DOHH2 (cell line): ENCODE results near the gene MAP4K2.

Experiments used
- H3F3A ChIP-seq: fragments of 200-600 bp; sonication (generic), shearing (Covaris generic); 2 replicates; pipeline ENCODE4 v1.6.0; 2016; ENCODE audit warnings: antibody characterized with exemption, mild to moderate bottlenecking; ENCODE audit not compliant: control insufficient read depth, insufficient read depth
- H3K27ac ChIP-seq: fragments of 200-600 bp; sonication (generic); 2 replicates; pipeline ENCODE4 v1.5.1; 2014; ENCODE audit warnings: low read depth, mild to moderate bottlenecking, low read length, moderate library complexity
- H3K27me3 ChIP-seq: fragments of 200-600 bp; sonication (generic); 2 replicates; pipeline ENCODE4 v1.6.1; 2014; ENCODE audit warnings: mild to moderate bottlenecking, low read length, mixed read lengths; ENCODE audit not compliant: control insufficient read depth
- H3K36me3 ChIP-seq: fragments of 200-600 bp; sonication (generic); 2 replicates; pipeline ENCODE4 v1.6.1; 2014; ENCODE audit warnings: mild to moderate bottlenecking, low read length, moderate library complexity, mixed read lengths; ENCODE audit not compliant: control insufficient read depth
- H3K4me1 ChIP-seq: fragments of 200-600 bp; sonication (generic); 2 replicates; pipeline ENCODE4 v1.6.1; 2014; ENCODE audit warnings: mild to moderate bottlenecking, low read length, mixed read lengths; ENCODE audit not compliant: control insufficient read depth
- H3K4me2 ChIP-seq: fragments of 200-600 bp; sonication (generic); 2 replicates; pipeline ENCODE4 v1.6.0; 2014; ENCODE audit warnings: mild to moderate bottlenecking, low read length, moderate library complexity
- H3K4me3 ChIP-seq: fragments of 200-600 bp; sonication (generic); 2 replicates; pipeline ENCODE4 v1.5.1; 2014; ENCODE audit warnings: mild to moderate bottlenecking, low read length, mixed read lengths
- H3K79me2 ChIP-seq: fragments of 200-600 bp; sonication (generic); 2 replicates; pipeline ENCODE4 v1.6.1; 2014; ENCODE audit warnings: mild to moderate bottlenecking, low read length, mixed read lengths; ENCODE audit not compliant: control insufficient read depth
- H3K9me2 ChIP-seq: fragments of 200-600 bp; sonication (generic); replicated peaks from 2 replicates; pipeline ENCODE4 v1.6.1; 2014; ENCODE audit warnings: mild to moderate bottlenecking, low read length, mixed read lengths; ENCODE audit not compliant: control insufficient read depth
- H3K9me3 ChIP-seq: fragments of 200-600 bp; sonication (generic); 2 replicates; pipeline ENCODE4 v1.6.1; 2014; ENCODE audit warnings: antibody characterized with exemption, low read length, mixed read lengths; ENCODE audit not compliant: control insufficient read depth, insufficient read depth
- H4K20me1 ChIP-seq: fragments of 200-600 bp; sonication (generic); 2 replicates; pipeline ENCODE4 v1.6.0; 2014; ENCODE audit warnings: low read depth, mild to moderate bottlenecking, antibody characterized with exemption, low read length, moderate library complexity; ENCODE audit not compliant: control insufficient read depth, insufficient read depth
- EZH2phosphoT487 ChIP-seq: fragments of 200-600 bp; sonication (generic); IDR thresholded peaks from 2 replicates; pipeline ENCODE4 v1.6.1; 2017; ENCODE audit warnings: borderline replicate concordance, mild to moderate bottlenecking, antibody characterized with exemption, low read length, moderate library complexity, mixed read lengths
- TF ChIP-seq, protein P1 (sequence below): fragments of 200-600 bp; sonication (generic); IDR thresholded peaks from one replicate; pipeline ENCODE4 v1.5.1; 2014; ENCODE audit warnings: antibody characterized with exemption, mild to moderate bottlenecking, low read depth, low read length; ENCODE audit not compliant: poor library complexity, severe bottlenecking

Gene MAP4K2

DNA sequence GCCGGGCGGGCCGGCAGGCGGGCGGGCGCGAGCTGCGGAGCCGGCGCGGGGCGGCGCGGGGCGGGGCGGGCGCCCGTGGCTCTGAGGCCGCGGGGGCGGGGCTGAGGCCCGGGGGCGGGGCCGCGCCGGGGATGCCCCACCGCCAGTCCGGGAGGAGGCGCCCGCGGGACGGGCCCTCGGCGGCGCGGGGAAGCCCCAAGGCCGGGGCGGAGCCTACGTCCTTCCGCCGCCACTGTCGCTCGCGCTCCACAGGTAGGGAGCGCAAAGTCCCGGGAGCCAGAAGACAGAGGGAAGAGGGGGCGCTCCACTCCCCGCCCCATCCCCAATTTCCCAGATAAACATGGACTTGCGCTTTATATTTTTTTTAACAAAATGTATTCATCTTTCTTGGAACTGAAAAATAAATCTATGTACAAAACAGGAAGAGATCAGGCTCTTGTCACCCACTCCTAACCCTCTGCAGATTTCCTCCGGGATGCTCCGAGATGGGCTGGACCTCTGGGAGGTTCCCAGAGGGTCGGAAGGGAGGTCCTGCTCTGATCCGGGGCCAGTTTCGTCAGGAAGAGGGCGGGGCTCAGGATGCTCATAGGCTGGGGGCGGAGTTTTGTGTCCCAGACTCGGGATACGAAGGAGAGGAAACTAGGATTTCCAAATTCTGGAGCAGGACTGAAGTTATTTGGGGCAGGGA lies at the start of gene MAP4K2:
MAP4K2 (minus strand) TSS at position 57 of the 688 bp plus-strand sequence. CDS start 65 bp downstream, outside the sequence.
- H3K27ac ChIP-seq: peak within 1 kb of the TSS; percentile 86
- no peak for TF ChIP-seq EZH2phosphoT487
- TF ChIP-seq, protein P1, sequence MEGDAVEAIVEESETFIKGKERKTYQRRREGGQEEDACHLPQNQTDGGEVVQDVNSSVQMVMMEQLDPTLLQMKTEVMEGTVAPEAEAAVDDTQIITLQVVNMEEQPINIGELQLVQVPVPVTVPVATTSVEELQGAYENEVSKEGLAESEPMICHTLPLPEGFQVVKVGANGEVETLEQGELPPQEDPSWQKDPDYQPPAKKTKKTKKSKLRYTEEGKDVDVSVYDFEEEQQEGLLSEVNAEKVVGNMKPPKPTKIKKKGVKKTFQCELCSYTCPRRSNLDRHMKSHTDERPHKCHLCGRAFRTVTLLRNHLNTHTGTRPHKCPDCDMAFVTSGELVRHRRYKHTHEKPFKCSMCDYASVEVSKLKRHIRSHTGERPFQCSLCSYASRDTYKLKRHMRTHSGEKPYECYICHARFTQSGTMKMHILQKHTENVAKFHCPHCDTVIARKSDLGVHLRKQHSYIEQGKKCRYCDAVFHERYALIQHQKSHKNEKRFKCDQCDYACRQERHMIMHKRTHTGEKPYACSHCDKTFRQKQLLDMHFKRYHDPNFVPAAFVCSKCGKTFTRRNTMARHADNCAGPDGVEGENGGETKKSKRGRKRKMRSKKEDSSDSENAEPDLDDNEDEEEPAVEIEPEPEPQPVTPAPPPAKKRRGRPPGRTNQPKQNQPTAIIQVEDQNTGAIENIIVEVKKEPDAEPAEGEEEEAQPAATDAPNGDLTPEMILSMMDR: peak; percentile 28
- no peaks in the 10 kb centered on the region for H3K9me3 ChIP-seq
- H3K79me2 ChIP-seq: peaks cover 27% of the 10 kb centered on the region
- H3K27me3 ChIP-seq: no peaks in the 10 kb centered on the region
- H3K4me2 ChIP-seq: peak within 1 kb of the TSS; percentile 96
- H3K4me1 ChIP-seq: peaks cover 49% of the 10 kb centered on the region
- H3K4me3 ChIP-seq: peak within 1 kb of the TSS; percentile 99
- H3F3A ChIP-seq: peaks cover 19% of the 10 kb centered on the region
- no peaks in the 10 kb centered on the region for H4K20me1 ChIP-seq
- H3K36me3 ChIP-seq: peaks cover 87% of the 10 kb centered on the region
- H3K9me2 ChIP-seq: no peaks in the 10 kb centered on the region

DNA sequence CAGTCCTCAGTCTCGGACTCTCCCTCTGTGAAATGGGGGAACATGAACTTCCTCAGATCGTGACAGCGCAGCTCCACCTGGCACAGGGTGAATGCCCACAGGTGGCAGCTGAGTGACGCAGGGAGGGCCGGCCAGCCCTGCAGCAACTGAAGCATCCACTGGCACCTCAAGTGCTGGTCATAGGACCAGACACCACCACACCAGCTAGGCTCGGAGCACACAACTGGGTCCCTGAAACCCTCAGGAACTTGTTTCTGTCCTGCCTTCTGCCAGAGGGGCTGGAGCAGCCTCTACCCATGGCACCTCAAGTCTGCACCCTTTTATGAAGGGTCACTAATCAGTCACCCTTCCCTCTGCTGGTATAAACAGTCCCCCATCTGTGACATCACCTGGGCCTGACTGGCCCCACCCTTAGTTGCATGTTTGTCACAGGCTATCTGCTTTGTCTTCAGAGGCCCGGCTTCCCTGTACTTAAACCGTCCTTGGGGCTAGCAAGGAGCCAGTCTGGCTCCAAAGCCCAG lies 48.9 kb upstream of the MAP4K2 start:
- Histone ChIP-seq H3K27me3 (no peaks in the 10 kb centered on the region), H3K4me2 (peak overlapping the region; percentile 80), H3K9me2 (no peaks in the 10 kb centered on the region), H3K9me3 (no peaks in the 10 kb centered on the region), H3F3A (peaks cover 55% of the 10 kb centered on the region), H3K27ac (peak overlapping the region; percentile 98), H3K4me1 (peaks cover 100% of the 10 kb centered on the region), H3K4me3 (peak overlapping the region; percentile 60), H3K79me2 (peaks cover 36% of the 10 kb centered on the region), H4K20me1 (no peaks in the 10 kb centered on the region), H3K36me3 (peaks cover 57% of the 10 kb centered on the region)
- TF ChIP-seq, protein P1: no peak
- TF ChIP-seq EZH2phosphoT487: no peak

DNA sequence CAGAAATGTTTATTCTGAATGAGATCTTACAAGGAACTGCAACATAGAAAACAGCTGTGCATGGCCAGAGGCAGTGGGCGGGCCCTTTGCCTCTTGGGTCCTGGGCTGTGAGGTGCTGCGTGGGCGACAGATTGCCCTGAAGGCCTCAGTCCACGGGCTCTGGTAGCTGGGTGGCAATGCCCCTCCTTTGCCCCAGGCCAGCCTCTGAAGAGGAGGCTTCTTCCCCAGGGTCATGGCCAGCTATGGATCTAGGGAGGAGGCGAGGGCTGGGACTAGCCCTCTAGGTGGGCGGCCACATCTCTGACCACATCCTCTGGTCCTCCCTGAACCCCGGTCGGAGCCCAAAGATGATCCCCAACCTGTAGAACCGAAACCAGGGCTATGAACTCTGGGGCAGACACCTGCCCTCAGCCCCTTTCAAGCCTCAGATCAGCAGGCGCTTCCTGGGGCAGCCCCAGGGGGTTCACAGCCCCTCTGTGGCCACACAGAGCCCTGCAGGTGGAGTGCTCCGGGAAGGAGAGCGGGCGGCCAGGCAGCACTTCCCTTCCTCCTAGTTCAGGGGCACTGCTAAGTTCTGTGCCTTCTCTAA lies 48.1 kb upstream of the MAP4K2 start:
- H3K4me2 ChIP-seq: peak overlapping the region; percentile 80

More for the DNA sequence above, 48.1 kb upstream of the MAP4K2 start:
- Histone ChIP-seq H3F3A (peaks cover 58% of the 10 kb centered on the region), H3K4me1 (peaks cover 94% of the 10 kb centered on the region), H3K36me3 (peaks cover 48% of the 10 kb centered on the region), H3K79me2 (peaks cover 28% of the 10 kb centered on the region), H3K9me2 (no peaks in the 10 kb centered on the region), H3K4me3 (peak overlapping the region; percentile 60), H4K20me1 (no peaks in the 10 kb centered on the region), H3K27ac (peak overlapping the region; percentile 98), H3K9me3 (no peaks in the 10 kb centered on the region), H3K27me3 (no peaks in the 10 kb centered on the region)
- TF ChIP-seq, protein P1: peak; percentile 15
- no peak for TF ChIP-seq EZH2phosphoT487
